Right renal pelvis (tissue), 4 donors: Measurements from ENCODE around the gene GRIK1. TPM values are rescaled to one million over a fixed set of nuclear protein-coding genes. Genes with fewer than 3 reads are reported as not detected.

Source experiments
- DNase-seq, 4 donors: peaks; one replicate each; pipeline ENCODE4 v3.0.0-alpha.2; 2013; ENCODE audit warnings: low read depth in 4 of 4, low spot score in 3 of 4, missing footprints in 1 of 4
- polyA plus RNA-seq, 4 donors: library from polyadenylated mRNA; unstranded; fragments of 120-200 nt; gene quantifications; one replicate each; pipeline ENCODE4 v1.2.1, GENCODE V29; 2013; ENCODE audit not compliant: insufficient read length in 4 of 4

The GRIK1 gene
- polyA plus RNA-seq, 4 donors, result 1.2 to 2.5 (median 1.4) TPM

DNA sequence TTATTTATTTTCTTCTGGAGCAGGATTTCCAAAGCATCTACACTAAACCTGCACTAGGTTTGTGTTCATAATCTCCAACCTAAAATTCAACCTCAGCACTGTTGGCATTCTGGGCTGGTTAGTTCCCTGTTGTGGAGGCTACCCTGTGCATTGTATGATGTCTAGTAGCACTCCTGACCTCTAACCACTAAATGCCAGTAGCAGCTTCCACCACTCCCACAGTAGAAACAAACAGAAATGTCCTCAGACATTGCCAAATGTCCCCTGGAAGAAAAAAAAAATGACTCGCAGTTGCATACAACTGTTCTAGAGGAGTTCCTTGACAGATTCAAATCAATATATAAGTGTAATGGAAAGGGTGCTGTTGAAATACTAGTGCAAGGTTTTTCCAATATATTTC, 18.9 kb downstream of the GRIK1 start:
- no peak for DNase-seq

DNA sequence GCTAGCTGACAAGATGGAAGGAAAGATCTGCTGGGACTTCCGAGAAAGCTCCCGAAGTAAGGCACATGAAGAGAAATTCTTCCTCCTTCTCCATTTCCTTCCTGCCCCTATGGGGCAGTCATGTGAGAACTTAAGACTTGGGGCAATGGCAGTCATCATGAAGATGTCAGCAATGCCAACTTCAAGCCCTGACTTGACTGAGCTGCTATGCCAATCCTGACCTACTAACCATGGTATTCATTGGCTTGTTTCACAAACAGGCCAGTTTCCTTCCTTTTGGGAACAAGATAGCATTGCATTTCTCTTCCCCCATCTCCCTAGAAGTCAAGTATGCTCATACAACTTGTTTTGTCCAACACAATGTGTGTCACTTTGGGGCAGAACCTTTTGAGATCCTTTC, 25.5 kb downstream of the GRIK1 start:
- DNase-seq, result no peak

- no peak for DNase-seq
Measured at GRCh38 chr21:29909571-29909970, 30.2 kb downstream of the GRIK1 start.

- no peak for DNase-seq
Measured at GRCh38 chr21:29904359-29905282, 35.2 kb downstream of the GRIK1 start.

DNA sequence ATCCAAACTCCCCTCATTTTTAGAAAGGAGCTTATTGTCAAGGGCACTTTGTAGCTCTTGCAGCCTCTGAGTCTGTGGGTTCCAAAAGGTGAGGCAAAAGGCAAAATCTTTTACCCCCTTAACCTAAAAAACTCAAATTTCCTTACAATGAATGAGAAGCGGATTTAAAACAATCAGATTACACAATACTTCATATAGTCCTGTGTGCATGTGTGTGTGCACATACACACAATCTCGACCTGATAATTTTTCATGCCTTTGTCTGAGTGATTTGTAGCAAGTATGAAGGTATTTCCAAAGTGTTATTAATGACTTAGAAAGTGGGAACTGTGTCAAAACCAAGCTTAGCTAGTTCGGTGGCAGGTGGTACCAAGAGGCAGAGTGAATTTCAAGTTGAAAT, 42.9 kb downstream of the GRIK1 start:
- DNase-seq, result no peak

DNA sequence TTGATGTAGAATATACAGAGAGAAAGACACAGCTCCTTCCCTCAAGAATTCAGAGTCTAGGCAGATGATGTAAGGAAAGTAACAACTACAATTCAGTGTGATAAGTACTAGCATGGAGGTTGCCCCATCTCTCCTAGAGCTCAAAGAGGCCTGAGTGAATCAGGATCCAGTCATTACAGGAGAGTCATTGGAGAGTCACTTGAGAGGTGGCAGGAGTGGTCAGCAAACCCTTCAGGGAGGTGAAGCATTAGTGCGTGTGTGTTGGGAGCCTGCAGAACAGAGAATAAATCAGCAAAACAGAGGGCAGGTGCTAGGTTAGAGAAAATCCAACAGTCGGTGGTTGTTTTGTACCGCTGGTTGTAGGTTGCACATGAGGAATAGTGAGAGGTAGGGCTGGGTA, 46.1 kb downstream of the GRIK1 start:
- no peak for DNase-seq

GRCh38 chr21:29892379-29892778, 47.4 kb downstream of the GRIK1 start:
- DNase-seq, result no peak

GRCh38 chr21:29888437-29888836, 51.4 kb downstream of the GRIK1 start:
- DNase-seq, result no peak

DNA sequence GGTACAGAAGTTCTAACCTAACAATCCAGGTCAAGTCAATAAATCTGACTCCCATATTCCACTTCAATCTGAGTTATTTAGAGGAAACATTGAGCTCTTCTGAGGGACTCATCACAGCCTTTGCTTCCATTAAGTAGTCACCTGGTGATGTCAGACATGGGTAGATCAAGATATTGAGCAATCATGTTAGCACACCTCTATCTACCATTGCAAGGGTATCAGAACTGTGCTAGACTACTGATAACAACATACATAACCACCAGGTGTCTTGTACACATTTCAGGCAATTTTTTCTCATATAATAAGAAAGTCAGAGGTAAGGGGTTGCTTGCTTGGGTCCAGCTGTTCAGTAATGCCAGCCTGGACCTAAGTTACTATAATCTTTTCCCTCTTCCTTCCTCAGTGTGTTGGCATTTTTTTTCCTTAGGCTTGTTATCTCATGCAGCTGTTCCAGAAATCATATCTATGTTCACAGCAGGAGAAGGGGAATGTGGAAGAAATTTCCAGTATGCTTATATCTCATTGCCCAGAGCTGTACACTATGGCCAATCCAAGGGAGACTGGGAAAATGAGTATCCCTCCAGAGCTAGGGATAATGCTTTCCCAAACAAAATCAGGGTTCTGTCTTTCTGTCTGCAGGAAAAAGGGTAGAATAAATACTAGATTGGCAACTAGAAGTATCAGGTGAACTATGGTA, 52.3 kb downstream of the GRIK1 start:
- DNase-seq, result no peak

GRCh38 chr21:29885491-29885890, 54.3 kb downstream of the GRIK1 start:
- no peak for DNase-seq

DNA sequence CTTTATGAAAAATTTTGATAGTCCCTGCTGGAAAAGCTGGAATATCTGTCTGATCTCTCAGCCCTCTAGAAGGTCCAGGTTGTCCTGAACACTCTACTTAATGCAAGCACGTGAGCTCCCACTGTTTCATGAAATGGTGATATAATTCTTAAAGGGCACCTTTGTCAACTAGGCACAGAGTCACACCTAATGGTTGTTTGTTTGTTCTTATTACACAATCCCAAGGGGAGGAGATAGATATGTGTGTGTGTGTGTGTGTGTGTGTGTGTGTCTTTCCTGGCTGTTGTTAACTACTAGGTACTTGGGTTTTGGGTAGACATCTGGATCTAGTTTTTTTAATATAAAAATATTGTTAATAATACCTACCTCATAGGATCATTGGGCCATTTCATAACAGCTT, 63.9 kb downstream of the GRIK1 start:
- DNase-seq, result no peak

- DNase-seq, result no peak
Measured at GRCh38 chr21:29875036-29875716, 64.6 kb downstream of the GRIK1 start.

- DNase-seq, result no peak
Measured at GRCh38 chr21:29873908-29874307, 65.9 kb downstream of the GRIK1 start.

- no peak for DNase-seq
Measured at GRCh38 chr21:29870814-29871213, 69.0 kb downstream of the GRIK1 start.

GRCh38 chr21:29867796-29868195, 72.0 kb downstream of the GRIK1 start:
- no peak for DNase-seq

GRCh38 chr21:29860346-29860745, 79.5 kb downstream of the GRIK1 start:
- no peak for DNase-seq

DNA sequence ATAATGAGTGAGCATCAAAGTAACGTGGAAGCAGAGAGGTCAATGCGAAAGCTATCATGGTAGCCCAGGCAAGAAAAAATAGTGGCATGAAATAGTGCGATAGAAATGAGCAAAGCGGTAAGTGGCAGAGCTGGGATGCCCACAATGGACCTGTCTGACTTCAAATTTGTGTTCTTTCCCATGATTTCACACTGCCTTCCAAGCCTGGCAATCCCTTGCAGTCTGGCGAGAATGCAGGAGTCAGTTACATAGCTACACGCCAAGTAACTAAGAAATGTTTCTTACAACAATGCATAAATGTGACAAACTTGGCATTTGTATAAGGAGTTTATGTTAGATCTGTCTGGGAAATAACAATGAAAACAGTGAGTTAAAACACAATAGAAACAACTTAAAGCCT, 82.6 kb downstream of the GRIK1 start:
- no peak for DNase-seq

GRCh38 chr21:29854795-29855194, 85.0 kb downstream of the GRIK1 start:
- DNase-seq, result no peak

DNA sequence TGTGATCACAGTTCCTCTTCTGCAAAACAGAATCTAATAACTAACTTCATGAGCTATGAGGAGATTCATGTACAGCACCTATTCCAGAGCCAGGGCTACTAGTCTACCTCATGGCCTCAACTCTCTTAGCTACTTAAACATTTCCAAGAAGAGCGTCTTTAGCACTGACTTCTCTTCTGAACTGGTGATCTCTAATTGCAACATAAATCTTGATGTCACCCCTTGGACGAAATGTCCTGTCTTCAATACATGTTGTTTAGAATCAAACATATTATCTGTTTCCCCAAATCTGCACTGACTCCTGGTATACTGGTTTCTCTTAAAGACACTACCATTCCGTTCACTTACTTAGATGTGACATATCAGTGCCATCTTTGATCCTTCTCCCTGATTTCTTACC, 88.2 kb downstream of the GRIK1 start:
- DNase-seq, result no peak

GRCh38 chr21:29849735-29850176, 90.0 kb downstream of the GRIK1 start:
- DNase-seq, result peak; percentile 31 to 50 (median 35)

DNA sequence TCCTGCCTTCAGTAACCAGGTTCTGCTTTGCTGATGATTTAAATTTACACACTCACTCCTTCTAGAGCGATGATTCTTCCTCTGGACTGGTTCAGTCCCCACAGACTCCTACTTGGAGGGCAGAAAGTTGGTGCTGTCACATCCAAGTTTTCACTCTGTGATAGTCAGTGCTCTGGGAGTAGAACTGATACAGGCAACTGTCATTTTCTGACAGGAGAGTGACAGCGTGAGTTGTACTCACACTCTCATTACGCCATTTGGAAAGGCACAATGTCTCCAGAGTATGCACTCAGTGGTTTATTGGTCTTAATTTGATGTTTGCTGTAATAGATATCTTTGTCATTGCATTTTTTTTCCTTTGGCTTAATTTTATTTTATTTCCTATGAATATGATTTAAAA, 96.0 kb downstream of the GRIK1 start:
- DNase-seq, result no peak
